ENCODE measurements around the gene SP3. TPM values are rescaled to one million over a fixed set of nuclear protein-coding genes. Genes with fewer than 3 reads are reported as not detected.

SP3 gene
- total RNA-seq, result 215 TPM

DNA sequence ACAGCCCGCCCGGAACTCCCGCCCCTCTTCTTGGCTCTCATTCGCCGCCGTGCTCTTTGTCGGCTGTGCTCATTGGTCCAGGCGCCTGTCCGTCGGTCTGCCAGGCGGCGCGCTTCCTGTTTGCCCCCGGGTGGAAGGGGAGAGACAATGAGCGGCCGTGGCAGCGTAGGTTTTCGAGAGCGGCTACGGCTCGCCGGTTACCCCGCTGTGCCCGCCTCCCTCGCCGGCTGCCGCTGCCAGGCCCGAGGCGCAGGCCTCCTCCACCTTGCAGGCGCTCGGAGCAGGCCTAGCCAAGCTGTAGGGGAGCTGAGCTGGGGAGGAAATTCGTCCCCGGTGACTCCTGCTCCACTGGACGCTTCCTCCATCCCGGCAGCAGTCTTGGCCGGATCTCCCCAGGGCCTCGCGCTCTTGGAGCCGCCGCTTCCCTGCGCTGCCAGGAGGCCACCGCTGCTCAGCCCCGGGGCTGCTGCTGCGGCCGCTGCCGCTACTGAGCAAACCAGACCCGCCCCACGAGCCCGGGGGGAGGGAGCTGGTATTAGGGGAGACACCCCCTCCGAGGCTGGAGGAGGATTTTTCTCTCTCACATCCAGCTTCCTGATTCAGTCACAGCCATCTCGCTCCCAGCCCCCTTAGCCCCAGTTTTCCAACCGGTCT is at the start of gene SP3:
TSS of gene SP3 (minus strand) at position 2 of the 654 bp plus-strand sequence. CDS start 202 bp downstream, outside the sequence.
- peak; percentile 96 for DNase-seq

DNA sequence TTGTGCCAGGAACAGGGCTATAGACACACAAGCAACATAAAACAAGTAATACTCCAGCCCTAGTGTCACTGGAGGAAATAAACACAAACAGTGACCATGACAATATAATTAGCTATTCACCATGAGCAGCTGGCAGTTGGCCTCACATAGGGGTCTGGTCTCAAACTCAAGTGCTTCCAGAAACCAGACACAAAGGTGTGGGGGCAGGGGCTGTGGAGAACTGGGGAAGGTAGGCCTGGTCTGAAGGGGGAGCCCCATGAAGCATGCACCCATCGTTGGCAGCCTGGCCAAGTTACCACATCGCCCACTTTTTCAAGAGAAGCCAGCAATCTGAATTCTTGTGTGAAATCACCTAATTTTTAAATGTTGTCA is 49.5 kb upstream of the SP3 start:
- no peak for DNase-seq

DNA sequence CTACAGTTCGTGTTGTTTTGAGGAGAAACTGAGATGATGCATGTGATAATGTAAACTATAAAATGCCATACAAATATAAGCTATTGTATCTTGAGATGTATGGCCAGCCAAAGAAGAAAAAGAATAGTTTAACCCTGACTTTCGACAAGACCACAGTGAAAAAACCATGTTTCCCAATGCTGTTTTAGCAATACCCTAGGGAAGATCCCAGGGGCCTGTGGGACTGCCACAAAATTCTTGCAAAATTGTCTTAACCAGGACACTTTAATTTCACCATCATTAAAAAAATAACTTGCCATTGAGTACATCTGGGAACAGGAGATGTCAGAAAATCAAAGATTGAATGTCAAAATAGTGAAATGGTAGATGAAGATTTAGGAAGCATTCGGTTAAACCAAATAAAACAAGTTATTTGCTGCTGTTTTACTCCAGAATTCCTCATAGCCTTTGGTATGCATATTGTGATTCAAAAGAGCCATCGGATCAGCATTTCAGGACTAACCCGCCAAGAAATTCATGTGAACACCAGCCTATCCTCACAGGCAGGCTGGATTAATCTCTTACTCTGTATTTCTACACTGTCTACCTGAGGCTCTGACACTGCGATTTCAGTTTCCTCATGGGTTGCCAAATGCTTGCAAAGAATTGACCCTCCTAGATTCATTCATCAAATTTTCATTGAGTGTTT is 49.0 kb upstream of the SP3 start:
- DNase-seq, result no peak

DNA sequence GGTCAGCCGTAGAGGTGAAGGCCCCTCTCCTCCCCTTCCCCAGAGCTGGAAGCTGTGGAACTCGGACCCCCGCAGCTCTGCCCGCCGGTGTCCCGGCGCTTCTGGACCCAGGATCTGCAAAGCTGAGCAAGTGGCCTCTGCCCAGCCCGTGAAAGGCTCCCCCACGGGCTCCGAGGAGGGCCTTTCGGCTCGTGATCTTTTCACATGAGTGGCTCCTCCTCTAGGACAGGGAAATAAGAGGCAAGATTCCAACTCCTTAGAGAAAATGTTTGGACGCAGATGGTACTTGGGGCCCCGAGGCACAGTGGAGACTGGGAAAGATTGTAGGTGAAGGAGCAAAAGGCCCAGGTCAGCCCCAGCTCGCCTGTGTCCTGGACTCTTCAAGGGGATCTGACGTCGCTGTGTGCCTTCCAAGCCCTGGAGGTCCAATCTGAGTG is 48.2 kb upstream of the SP3 start:
- DNase-seq, result no peak

DNA sequence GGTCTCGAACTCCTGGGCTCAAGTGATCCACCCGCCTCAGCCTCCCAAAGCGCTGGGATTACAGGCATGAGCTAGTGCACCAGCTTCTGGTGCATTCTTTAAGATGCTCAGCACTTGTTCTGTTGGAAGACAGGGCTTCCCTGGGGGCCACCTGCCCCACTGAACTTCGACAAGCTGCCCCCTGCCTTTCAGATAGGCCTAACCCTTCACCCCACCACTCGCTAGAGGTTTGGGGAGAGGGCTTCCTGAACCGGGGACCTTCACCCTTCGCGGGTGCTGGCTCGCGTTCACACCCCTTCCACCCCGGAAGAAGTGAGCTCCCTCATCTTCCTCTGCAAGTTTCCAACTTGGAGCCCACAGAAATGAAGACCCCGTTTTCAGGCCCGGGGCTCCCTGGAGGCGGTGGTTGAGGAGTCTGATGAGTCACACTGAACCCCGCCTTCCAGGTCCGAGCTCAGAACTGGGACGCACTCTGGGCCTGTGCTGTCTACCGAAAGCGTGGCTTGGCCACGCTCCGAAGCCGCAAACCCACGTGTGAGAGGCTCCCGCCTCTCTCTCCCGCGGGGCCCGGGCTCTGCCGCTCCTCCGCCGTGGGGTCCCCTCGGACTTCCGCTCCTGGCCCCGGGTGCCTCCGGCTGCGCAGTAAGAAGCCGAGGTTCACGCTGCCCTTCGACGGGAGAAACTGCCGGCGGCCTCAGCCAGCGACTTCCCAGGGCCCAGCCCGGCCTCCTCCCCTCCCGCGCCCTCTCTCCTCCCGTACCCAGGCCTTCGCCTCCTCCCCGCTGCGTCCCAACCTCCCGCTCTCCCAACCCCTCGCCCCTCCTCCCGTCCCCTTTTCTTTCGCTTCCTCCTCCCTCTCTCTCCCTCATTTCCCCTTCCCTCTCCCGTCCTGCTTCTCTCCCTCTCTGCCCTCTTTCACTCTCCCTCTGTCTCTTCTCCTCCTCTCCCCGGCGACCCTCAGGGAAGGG is 47.5 kb upstream of the SP3 start:
- no peak for DNase-seq

DNA sequence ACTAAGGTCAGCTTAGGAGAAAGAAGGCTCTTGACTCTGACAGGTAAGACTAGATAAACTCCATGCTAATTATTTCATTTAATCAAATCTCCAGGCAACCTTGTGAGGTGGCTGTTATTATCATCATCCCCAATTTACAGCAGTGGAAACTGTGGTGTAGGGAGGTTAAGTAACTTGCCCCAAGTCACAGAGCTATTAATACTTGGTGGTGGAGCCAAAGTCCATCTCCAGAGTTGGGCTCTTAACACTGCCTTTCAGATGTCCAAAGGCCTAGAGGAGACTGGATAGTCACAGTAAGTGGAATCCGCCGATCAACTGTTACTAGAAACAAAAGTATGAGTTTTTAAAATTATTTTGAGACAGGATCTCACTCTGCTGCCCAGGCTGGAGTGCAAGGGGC is 46.6 kb upstream of the SP3 start:
- no peak for DNase-seq

DNA sequence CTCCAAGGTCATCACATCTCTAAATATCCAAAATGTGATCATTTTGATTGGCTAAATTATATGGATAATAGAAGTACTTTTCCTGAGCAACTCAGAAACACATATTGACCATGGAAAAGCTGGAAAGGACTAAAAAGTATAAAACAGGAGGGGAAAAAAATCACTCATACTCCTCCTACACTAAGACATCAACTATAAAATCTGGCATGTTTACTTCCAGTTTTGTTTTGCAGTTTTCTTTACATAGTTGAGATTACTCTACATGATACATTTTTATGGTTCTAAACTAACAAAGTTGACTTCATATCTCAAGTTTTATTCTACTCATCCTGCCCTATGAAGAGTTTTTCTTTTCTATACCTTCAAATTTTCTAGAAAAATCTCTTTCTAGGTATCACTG is 46.0 kb upstream of the SP3 start:
- no peak for DNase-seq

DNA sequence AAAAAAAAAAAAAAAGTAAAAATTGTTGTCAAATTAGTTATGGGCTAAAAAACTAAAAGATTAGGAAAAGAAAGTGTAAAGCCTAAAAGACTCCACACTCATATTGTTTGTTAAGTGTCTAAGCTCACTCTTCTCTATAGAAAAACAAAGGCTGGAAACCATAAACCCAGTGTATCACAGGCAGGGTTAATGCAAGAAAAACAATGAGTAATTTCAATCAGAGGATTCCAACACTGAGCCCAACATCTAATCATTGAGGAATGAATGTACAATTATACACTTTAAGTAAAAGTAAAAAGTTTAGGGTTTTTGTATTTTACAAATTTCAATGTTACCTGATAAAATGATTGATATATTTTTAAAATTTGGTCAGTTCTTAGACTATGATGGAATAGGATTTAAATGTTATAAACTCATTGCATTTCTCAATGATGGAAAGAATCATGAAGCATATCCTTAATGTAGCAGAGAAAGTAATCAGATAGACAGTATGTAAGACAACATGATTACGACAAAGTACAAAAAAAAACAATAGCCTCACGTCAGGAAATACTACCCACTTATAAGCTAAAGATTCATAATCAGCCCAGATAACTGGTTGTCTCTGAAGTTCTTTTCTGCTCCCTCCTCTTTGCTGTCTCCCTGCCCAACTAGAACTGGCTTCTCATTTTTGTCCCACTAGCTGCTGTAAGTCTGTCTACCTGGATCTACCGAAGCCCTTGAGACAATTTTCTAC is 44.5 kb upstream of the SP3 start:
- DNase-seq, result no peak

DNA sequence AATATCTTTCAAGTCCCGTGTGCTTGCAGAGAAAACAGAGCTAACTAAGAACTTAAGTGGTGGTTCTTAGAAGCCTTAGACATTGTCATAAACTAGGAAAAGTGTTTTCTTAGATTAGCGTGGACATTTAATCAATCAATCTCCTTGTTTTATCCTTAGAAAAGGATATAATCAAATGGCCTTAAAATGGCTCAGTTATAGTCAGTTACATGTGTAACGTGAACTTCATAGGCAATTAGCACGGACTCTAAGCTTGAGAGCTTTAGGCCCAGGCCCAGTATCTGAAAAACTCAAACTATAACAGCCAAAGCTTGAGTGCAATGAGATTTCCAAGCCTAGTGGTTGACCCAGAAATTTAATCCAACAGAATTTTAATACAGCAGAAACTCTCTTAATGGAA is 43.5 kb upstream of the SP3 start:
- no peak for DNase-seq

DNA sequence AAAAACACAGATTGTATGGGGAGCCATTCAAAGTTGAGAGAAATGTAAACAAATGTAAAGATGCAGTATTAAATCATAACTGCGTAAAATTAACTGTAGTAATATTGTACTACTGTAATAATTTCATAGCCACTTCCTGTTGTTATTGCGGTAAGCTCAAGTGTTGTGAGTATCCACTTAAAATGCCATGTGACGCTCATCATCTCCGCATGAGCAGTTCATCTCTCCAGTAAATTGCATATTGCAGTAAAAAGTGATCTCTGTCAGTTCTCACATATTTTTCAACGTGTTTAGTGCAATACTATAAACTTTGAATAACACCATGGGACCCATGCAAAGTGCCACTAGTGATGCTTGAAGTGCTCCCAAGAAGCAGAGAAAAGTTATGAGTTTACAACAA is 41.8 kb upstream of the SP3 start:
- DNase-seq, result no peak

DNA sequence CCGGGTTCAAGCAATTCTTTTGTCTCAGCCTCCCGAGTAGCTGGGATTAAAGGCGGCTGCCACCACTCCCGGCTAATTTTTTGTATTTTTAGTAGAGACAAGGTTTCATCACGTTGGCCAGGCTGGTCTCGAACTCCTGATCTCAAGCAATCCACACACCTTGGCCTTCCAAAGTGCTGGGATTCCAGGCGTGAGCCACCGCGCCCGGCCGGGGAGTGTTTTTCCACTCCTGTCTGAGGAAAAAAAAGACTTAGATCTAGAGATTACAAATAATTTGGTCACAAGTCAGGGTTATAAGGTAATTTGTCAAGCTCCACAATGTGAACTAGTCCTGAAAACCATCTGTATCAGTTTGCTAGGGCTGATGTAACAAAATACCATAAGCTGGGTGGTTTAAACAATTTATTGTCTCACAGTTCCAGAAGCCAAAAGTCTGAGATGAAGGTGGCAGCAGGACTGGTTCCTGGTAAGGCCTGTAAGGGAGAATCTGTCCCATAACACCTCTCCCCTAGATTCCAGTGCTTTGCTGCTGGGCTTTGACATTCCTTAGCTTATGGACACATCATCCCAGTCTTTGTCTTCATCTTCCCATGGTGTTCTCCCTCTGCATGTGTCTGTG is 40.7 kb upstream of the SP3 start:
- DNase-seq, result no peak

DNA sequence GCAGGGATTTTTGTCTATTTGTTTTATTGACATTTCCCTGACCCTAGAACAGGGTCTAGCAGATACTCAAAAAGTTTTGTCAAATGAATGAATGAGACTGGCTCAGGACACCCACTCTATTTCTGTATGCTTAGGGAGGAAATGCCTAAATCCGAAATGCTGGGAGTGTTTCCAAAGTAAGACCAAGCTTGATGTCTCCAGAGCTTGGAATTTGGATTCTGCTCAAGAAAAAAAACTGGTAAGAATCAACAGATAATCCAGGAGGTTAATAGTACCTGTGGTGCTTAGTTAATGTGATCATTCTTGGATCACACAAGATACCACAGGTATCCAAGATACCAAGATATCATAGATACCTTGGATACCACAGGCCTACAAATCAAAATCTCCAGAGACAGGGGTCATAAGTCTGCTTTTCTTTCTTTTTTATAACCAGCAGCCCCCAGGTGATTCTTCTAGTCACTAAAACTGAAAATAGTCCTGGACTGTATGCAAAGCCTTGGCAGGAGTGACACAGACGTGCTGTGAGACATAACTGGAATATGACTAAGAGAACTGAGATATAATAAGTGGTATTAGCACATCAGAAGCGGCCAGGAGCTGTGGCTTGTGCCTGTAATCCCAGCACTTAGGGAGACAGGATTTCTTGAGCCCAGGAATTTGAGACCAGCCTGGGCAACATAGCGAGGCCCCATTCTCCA is 39.9 kb upstream of the SP3 start:
- no peak for DNase-seq

DNA sequence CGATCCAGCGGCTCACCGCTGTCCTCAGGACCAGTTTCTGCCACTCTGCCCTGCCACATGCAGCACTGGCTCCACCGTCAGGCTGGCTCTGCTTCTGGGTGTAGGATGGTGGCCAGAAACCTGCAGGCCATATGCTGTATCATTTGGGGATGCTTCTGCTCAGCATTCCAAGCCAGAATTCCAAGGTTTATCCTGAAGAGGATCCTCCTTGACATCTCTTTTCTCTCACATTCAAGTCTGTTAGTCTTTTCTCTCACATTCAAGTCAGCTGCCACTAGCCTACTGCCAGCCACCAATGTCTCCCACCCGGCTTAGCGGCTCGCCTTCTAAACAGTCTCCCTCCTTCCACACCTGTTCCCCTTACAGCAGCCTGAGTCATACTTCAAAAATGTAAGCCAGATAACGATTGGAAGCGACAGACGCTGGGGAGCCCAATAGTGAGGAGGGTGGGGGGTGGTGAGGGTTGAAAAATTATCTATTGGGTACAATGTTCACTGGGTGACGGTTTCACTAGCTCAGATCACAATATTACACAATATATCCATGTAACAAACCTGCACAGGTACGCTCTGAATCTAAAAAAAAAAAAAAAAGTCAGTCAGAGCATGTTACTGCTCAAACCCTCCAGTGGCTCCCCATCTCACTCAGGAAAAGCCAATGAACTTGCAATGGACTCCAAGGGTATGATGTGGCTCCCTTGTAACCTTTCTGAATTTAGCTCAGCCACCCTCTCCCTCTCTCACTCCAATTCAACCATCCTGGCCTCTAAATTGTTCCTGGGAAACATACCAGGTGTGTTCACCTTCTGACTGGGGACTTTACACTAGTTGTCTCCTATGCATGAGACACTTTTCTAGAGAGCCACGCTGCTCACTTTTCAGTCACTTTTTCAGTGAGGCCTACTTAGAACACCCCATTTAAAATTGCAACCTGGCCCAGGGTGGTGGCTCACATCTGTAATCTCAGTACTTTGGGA is 38.8 kb upstream of the SP3 start:
- DNase-seq, result no peak

DNA sequence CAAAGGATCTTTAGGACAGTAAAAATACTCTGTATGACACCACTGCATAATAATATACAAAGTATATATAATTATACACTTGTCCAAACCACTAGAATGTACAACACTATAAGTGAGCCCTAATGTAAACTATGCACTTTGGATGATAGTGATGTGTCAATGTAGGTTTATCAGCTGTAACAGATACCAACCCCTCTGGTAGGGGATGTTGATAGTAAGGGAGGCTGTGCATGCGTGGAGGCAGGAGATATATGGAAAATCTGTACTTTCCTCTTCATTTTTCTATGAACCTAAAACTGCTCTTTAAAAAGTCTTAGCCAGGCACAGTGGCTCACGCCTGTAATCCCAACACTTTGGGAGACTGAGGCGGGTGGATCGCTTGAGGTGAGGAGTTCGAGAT is 37.5 kb upstream of the SP3 start:
- no peak for DNase-seq

DNA sequence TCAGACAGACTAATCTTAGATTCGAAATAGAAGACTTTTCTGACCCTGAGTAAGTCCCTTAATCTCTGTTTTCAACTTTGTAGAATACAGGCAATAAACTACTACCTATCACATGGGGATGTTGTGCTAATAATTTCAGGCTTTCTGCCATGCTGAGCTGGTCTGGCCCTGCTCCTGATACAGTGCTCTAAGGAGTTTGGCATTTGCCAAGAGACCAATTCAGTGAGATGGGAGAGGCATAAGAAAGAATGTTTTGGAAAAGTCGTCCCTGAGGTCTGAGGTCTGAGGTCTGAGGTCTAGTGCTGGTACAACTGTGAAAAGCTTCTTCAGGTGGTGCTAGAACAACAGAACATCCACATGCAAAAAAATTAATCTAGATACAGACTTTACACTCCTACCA is 35.9 kb upstream of the SP3 start:
- DNase-seq, result no peak

DNA sequence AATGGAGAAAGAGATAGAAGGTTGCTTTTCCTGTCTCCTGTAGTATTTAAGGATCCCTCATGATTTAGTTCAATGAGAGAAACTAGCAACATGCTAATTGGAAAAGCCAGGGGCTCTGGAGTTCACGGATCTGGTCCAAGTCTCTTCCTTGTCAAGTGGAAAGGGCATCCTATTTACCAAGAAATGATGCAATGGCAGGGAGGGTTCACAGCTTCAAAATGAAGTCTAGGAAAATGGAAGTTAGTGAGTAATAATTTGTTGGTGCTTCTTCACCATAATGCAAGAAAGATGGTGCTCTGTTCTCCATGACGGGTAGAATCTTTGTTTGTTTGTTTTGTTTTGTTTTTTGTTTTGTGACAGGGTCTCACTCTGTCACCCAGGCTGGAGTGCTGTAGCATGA is 34.6 kb upstream of the SP3 start:
- DNase-seq, result no peak

DNA sequence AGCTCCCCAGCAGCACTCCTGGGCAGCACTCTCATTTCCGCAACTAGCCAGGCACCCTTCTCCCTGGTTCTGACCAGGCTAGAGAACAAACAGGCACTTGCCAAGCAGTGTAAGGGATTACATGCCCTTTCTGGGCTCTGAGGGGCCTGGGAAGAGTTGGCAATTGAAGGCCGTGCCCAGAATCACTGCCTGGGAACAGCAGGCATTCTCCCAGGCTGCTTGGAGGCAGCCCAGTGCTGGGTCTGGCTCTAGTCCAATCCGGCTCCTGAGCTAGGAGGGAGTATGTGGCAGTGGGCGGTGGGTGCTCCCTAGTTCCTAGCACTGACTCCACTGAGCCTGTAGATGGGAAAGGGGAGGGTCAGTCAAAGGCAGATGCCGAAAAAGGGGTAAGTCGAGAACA is 34.1 kb upstream of the SP3 start:
- DNase-seq, result no peak

DNA sequence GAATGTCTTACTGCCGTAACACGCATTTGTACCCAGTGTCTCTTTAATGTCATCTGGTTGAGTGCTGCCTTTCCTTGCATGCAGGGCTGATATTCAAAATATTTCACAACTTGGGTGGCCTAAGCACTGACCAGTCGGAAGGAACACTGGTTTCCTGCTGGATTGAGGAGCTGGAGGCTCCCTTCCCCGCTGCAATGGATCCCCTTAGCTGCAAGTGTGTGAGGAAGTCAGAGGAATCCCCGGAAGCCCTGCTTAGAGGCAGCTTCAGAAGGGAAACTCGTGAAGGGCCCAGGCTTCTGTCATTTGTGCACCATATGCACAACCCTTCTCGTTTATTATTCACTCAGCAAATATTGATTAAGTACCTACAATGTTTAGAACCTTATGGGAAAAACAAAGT is 33.2 kb upstream of the SP3 start:
- DNase-seq, result no peak

DNA sequence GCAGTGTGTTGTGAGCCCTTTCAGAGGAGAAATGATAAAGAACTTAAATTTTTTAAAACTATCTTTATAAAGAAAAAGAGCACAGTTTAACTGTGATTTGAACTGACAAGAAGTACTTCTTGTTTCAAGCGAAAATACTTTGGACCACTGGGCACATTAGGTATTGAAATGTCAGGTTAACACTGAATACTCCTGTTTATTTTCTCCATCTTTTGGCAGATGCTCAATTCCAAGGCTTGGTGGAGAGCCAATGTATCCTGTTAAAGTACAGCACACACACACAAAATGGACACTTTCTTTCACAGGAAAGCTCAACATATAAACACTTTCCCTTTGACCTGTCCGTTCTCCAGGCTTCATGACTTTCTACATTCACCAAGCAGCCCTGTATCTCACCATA is 32.6 kb upstream of the SP3 start:
- DNase-seq, result no peak

DNA sequence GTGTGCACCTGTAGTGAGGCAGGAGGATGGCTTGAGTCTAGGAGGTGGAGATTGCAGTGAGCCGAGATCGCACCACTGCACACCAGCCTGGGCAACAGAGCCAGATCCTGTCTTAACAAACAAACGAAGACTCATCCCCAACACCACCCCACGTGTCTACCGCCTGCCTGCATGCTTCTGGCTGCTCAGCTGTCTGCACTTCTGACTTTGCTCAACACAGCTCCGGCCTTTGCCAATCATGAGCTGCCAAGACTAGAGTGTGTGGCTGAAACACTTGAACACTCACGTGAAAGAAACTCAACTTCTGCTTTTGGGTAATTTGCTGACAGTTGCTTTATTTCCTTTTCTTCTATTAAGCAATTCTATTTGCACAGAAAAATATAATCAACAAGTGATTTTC is 32.1 kb upstream of the SP3 start:
- DNase-seq, result no peak

Data from occipital lobe (tissue), 2 donors.